GM18505 (cell line): ENCODE results near the gene MAP6.
"Not testable (repeated sequence)": the region's sequence is repeated elsewhere in the genome, so short reads cannot be mapped to it uniquely, and the experiment has no call there.

Source experiments
- ATAC-seq: cut with Tn5 transposase; IDR thresholded peaks from one replicate; pipeline ENCODE4 v1.9.1; 2021; ENCODE audit not compliant: unreplicated experiment
- POLR2A ChIP-seq: IDR thresholded peaks from 4 replicates; pipeline ENCODE4 v1.6.1; 2011; ENCODE audit warnings: borderline replicate concordance; ENCODE audit not compliant: insufficient read depth, insufficient read length; ENCODE audit errors: extremely low read depth

MAP6 gene

DNA sequence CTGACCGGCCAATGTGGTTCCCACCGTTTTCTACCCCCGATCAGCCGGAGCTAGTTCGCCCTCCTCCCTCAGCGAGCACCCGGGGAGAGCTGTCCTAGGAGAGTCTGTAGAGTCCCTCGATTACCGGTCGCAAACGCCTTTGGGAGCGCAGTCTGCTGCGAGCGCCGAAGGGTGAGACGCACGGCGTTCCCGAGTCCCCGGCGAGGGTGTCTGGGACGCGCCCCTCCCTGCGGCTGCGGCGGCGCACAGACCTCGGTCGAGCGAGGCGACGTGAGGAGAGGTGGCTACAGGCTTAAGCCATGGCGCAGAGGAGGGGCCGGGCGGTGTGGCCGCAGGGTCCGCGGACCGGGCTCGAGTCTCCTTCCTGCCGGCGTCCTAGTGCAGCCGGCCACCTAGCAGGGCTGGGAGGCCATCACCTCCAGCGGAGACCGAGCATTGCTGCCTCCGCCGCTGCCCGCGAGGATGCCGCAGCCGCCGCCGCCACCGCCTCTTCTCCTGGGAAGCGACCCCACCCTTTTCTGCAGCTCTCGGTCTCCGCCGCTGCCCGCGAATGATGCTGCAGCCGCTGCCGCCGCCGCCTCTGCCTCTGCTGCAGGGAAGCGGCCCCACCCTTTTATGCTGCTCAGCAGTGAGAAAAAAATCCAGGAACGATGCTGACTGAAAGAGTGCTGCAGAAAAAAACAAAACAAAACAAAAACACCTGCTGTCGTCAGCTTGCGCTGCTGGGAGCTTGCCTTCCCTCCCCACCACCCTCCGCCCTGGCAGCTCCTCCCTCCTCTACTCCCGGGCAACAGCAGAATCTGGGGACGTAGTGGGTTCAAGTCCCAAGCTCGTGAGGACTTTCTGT, at the start of gene MAP6:
Gene MAP6, minus strand, starts transcription at position 588 of the 847 bp plus-strand sequence. CDS start 669 bp downstream, outside the sequence.
- no peak for TF ChIP-seq POLR2A
- no peak for ATAC-seq

DNA sequence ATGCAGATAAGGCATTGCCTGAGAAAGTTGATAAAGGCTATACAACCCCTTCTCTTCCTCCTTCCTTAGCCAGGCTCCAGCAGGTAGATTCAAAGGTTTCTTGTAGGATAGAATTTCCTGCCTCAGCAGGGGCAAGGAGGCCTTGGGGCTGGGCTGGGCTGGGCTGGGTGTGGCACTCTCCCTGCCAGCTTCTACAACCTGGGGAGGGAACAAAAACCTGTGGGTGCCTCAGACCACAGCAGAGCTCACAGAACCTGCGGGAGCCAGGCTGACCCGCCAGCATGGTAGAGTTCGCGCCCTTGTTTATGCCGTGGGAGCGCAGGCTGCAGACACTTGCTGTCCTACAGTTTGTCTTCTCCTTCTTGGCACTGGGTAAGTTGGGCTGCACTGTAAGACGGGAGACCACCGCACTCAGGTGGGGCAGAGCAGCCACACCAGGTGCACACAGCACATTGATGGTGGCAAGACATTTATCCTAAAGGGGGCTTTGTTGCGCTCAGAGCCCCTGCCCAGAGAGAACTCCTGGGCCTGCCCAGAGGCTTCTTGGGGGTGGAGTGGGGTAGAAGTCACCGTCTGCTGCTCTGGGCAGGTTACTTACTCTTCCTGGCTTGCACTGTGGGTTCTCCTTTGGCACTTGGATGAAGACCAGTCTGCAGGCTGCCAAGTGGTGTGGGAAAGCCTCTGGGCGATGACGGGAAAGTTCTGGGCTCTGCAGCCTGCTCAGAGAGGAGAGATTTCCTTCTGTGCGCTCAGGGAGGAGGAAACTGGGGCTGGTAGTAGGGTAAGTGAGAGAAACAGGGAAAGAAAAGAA, 49.0 kb upstream of the MAP6 start, which contains the start of gene MOGAT2:
Gene MOGAT2, plus strand, starts transcription at position 231 of the 811 bp plus-strand sequence. Its CDS starts 51 bp downstream, at position 282.
- ATAC-seq: no peak
- no peak for TF ChIP-seq POLR2A

DNA sequence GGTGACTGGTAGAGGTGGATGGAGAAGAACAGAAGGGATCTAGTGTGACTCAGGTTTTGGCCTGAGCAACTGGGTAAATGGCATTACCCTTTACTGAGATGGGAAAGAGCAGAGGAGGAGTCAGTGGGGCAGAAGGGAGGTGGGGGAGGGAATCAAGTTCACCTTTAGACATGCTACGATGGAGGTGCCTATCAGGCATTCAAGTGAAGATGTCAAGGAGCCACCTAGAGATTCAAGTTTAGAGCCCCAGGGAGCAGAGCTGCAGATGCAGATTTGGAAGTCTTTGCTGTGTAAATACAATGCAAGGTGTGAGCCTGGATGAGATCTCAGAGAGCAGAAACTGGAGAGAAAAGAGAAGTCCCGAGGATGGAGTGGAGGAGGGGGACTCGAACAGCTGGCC, 47.8 kb upstream of the MAP6 start:
- ATAC-seq: no peak

DNA sequence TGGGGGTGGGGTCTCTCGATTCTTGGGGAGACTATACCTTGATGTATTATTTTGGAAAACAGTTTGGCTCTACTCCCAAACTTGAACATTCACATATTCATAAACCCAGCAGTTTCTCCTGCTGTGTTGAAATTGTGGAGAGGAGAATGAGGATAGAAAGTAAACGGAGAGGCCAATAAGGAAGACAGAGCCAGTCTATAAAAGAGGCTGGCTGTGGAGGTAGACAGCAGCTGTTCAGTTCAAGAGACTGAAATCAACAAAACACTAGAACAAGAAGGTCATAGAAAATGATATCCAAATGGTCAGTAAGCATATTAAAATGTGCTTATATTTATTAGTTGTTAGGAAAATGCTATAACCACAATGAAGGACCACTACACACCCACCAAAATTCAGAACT, 46.9 kb upstream of the MAP6 start:
- no peak for ATAC-seq
- TF ChIP-seq POLR2A: no peak

More for the DNA sequence above, 47.8 kb upstream of the MAP6 start:
- TF ChIP-seq POLR2A: no peak

- no peak for ATAC-seq
- no peak for TF ChIP-seq POLR2A
Measured at GRCh38 chr11:75714211-75714610, 45.4 kb upstream of the MAP6 start.

- no peak for TF ChIP-seq POLR2A
- no peak for ATAC-seq
Measured at GRCh38 chr11:75706260-75706729, 37.5 kb upstream of the MAP6 start.

GRCh38 chr11:75705541-75705940, 36.7 kb upstream of the MAP6 start:
- TF ChIP-seq POLR2A: no peak
- ATAC-seq: no peak

- TF ChIP-seq POLR2A: no peak
- ATAC-seq: no peak
Measured at GRCh38 chr11:75703695-75704237, 34.9 kb upstream of the MAP6 start.

GRCh38 chr11:75700940-75701339, 32.1 kb upstream of the MAP6 start:
- TF ChIP-seq POLR2A: no peak
- no peak for ATAC-seq

DNA sequence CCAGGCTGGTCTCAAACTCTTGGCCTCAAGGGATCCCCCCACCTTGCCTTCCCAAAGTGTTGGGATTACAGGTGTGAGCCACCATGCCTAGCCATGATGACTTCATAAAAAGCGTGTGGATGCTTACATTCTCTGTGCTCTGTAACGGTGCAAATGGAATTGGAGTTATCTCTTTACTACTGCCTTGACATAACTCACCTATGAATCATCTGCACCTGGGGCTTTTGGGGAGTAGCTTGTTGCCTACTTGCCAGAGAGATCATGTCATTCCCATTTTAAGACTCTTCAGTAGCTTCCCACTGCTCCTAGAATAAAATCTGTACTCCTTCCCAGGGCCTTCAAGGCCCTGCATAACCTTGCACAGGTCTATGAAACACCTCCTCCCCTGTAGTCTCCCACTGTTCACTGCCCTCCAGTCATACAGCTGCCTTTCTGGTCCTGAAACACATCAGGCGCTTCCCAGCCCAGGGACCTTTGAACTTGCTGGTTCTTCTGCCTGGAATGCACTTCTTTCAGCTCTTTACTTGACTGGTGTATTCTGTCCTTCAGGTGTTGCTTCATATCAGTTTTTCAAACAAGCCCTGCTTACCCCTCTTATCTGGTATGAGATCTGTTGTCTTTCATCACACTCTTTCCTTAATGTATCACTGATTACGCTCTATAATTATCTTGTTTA, 29.2 kb upstream of the MAP6 start:
- no peak for ATAC-seq
- TF ChIP-seq POLR2A: no peak

- TF ChIP-seq POLR2A: no peak
- no peak for ATAC-seq
Measured at GRCh38 chr11:75691804-75692203, 23.0 kb upstream of the MAP6 start.

- TF ChIP-seq POLR2A: no peak
- peak; percentile 71 for ATAC-seq
Measured at GRCh38 chr11:75689863-75690609, 21.2 kb upstream of the MAP6 start.

DNA sequence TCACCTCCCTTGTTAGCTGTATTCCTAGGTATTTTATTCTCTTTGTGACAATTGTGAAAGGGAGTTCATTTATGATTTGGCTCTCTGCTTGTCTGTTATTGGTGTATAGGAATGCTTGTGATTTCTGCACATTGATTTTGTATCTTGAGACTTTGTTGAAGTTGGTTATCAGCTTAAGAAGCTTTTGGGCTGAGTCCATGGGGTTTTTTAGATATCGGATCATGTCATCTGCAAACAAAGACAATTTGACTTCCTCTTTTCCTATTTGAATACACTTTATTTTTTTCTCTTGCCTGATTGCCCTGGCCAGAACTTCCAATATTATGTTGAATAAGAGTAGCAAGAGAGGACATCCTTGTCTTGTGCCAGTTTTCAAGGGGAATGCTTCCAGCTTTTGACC, 15.0 kb upstream of the MAP6 start:
- not testable (repeated sequence) for ATAC-seq

DNA sequence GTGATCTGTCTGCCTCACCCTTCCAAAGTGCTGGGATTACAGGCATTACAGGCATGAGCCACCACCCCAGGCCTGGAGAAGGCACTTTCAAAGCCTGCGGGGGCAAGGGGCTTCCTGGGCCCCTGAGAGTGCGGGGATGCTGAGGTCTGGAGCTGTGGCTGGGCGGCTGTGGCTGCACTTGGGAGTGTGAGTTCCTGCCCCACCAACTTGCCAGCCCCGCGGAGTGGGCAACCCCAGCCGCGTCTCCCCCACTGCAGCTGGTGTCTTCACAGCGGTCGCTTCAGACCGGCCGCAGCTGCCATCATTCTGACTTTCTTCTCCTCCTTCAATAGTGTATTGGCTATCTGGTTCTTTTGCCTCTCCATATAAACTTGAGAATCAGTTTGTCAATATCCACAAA, 10.7 kb upstream of the MAP6 start:
- no peak for TF ChIP-seq POLR2A
- no peak for ATAC-seq
